ENCODE data around the gene GPX4. TPM values are rescaled to one million over a fixed set of nuclear protein-coding genes. Genes with fewer than 3 reads are reported as not detected.

Gene GPX4
- total and polyA plus RNA-seq, 2 of the 13 experiments (the other 11 are each of a cell fraction or from before 2014, with no cell fraction given): 535 to 613 TPM

- TF ChIP-seq ZBTB49 (CRISPR knock-in tag; IDR thresholded peaks at IDR 0.05; ENCODE audit: borderline replicate concordance) (no peak), MZF1 (CRISPR knock-in tag; IDR thresholded peaks at IDR 0.05; ENCODE audit: borderline replicate concordance) (no peak), MBNL3 (CRISPR knock-in tag; conservative IDR thresholded peaks at IDR 0.05) (no peak), NFKB2 (CRISPR knock-in tag; IDR thresholded peaks at IDR 0.05; ENCODE audit: borderline replicate concordance) (no peak; the same call in 1 of the 2 replicates), KDM1A (CRISPR knock-in tag; IDR thresholded peaks at IDR 0.05) (no peak), ATF1 (CRISPR knock-in tag; IDR thresholded peaks at IDR 0.05) (no peak), JUNB (CRISPR knock-in tag; IDR thresholded peaks at IDR 0.05; ENCODE audit: borderline replicate concordance) (no peak), CHD4 (IDR thresholded peaks at IDR 0.05; ENCODE audit: borderline replicate concordance, low read length) (no peak), ZFP82 (CRISPR knock-in tag; IDR thresholded peaks at IDR 0.05; ENCODE audit: borderline replicate concordance) (no peak), HIVEP1 (CRISPR knock-in tag; IDR thresholded peaks at IDR 0.05) (no peak), MEF2D (CRISPR knock-in tag; IDR thresholded peaks at IDR 0.05) (no peak), HNRNPUL1 (IDR thresholded peaks at IDR 0.05; ENCODE audit: low read depth, low read length) (0 out of 2 replicates have a peak, but pooled peaks have one; percentile 22), LCORL (IDR thresholded peaks at IDR 0.05) (no peak), LCORL (CRISPR knock-in tag; IDR thresholded peaks at IDR 0.05) (no peak), ZNF24 (IDR thresholded peaks at IDR 0.05) (no peak), ZNF143 (CRISPR knock-in tag; IDR thresholded peaks at IDR 0.05) (no peak), HOXA5 (CRISPR knock-in tag; IDR thresholded peaks at IDR 0.05) (no peak), SKI (IDR thresholded peaks at IDR 0.05; ENCODE audit: partially characterized antibody) (peak; percentile 30)
- TF ChIP-seq, protein P1, sequence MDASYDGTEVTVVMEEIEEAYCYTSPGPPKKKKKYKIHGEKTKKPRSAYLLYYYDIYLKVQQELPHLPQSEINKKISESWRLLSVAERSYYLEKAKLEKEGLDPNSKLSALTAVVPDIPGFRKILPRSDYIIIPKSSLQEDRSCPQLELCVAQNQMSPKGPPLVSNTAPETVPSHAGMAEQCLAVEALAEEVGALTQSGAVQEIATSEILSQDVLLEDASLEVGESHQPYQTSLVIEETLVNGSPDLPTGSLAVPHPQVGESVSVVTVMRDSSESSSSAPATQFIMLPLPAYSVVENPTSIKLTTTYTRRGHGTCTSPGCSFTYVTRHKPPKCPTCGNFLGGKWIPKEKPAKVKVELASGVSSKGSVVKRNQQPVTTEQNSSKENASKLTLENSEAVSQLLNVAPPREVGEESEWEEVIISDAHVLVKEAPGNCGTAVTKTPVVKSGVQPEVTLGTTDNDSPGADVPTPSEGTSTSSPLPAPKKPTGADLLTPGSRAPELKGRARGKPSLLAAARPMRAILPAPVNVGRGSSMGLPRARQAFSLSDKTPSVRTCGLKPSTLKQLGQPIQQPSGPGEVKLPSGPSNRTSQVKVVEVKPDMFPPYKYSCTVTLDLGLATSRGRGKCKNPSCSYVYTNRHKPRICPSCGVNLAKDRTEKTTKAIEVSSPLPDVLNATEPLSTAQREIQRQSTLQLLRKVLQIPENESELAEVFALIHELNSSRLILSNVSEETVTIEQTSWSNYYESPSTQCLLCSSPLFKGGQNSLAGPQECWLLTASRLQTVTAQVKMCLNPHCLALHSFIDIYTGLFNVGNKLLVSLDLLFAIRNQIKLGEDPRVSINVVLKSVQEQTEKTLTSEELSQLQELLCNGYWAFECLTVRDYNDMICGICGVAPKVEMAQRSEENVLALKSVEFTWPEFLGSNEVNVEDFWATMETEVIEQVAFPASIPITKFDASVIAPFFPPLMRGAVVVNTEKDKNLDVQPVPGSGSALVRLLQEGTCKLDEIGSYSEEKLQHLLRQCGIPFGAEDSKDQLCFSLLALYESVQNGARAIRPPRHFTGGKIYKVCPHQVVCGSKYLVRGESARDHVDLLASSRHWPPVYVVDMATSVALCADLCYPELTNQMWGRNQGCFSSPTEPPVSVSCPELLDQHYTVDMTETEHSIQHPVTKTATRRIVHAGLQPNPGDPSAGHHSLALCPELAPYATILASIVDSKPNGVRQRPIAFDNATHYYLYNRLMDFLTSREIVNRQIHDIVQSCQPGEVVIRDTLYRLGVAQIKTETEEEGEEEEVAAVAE (CRISPR knock-in tag; IDR thresholded peaks at IDR 0.05; ENCODE audit: borderline replicate concordance): peak; percentile 40; the same call in 1 of the 2 replicates
- TF ChIP-seq, protein P2, sequence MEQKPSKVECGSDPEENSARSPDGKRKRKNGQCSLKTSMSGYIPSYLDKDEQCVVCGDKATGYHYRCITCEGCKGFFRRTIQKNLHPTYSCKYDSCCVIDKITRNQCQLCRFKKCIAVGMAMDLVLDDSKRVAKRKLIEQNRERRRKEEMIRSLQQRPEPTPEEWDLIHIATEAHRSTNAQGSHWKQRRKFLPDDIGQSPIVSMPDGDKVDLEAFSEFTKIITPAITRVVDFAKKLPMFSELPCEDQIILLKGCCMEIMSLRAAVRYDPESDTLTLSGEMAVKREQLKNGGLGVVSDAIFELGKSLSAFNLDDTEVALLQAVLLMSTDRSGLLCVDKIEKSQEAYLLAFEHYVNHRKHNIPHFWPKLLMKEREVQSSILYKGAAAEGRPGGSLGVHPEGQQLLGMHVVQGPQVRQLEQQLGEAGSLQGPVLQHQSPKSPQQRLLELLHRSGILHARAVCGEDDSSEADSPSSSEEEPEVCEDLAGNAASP (CRISPR knock-in tag; IDR thresholded peaks at IDR 0.05; ENCODE audit: borderline replicate concordance): peak; percentile 37; the same call in 1 of the 2 replicates
Observed at GRCh38 chr19:1103708-1104310, at the start of gene GPX4 (continued).
